NCI-H524 treated with DMSO at 0.1 percent for 48 hours (cell line): ENCODE data around the gene SATL1.
"Not testable (repeated sequence)": the region's sequence is repeated elsewhere in the genome, so short reads cannot be mapped to it uniquely, and the experiment has no call there.

Experiments
- DNase-seq: peaks from one replicate; lab custom pipeline; 2025; lab: John Stamatoyannopoulos, UW

Gene SATL1

GRCh38 chrX:85243761-85244449 is at the start of gene SATL1, which contains the start of gene ZNF711:
TSS of gene SATL1 (minus strand) at chrX:85243779. CDS start at chrX:85108968, 134,811 bp downstream.
TSS of gene ZNF711 (plus strand) at chrX:85243991. CDS start at chrX:85247573, 3,582 bp downstream.
- peak; percentile 90 for DNase-seq

GRCh38 chrX:85288992-85289723 is 45.6 kb upstream of the SATL1 start:
- DNase-seq, result no peak

GRCh38 chrX:85285286-85285685 is 41.7 kb upstream of the SATL1 start:
- DNase-seq, result not testable (repeated sequence)

GRCh38 chrX:85244450-85245211 is 1.1 kb upstream of the SATL1 start:
- peak; percentile 25 for DNase-seq

GRCh38 chrX:85243155-85243554 is 424 bp downstream of the SATL1 start:
- no peak for DNase-seq

GRCh38 chrX:85223359-85223758 is 20.2 kb downstream of the SATL1 start:
- DNase-seq, result no peak

- DNase-seq, result no peak
These were observed 22.2 kb downstream of the SATL1 start for GRCh38 chrX:85221361-85221760.

GRCh38 chrX:85215946-85216345 is 27.6 kb downstream of the SATL1 start:
- DNase-seq, result no peak

- no peak for DNase-seq
These were observed 29.6 kb downstream of the SATL1 start for GRCh38 chrX:85213792-85214530.

GRCh38 chrX:85203461-85203970 is 40.1 kb downstream of the SATL1 start:
- no peak for DNase-seq

GRCh38 chrX:85196319-85196718 is 47.3 kb downstream of the SATL1 start:
- DNase-seq, result no peak

GRCh38 chrX:85159644-85160043 is 83.9 kb downstream of the SATL1 start:
- DNase-seq, result no peak

GRCh38 chrX:85140964-85141363 is 102.6 kb downstream of the SATL1 start:
- DNase-seq, result no peak

GRCh38 chrX:85139422-85139821 is 104.2 kb downstream of the SATL1 start:
- DNase-seq, result no peak

- DNase-seq, result no peak
These were observed 107.2 kb downstream of the SATL1 start for GRCh38 chrX:85136409-85136808.

GRCh38 chrX:85115252-85115651 is 128.3 kb downstream of the SATL1 start:
- no peak for DNase-seq

GRCh38 chrX:85114776-85115175 is 128.8 kb downstream of the SATL1 start:
- DNase-seq, result no peak

- no peak for DNase-seq
These were observed 129.4 kb downstream of the SATL1 start for GRCh38 chrX:85114171-85114570.

GRCh38 chrX:85113746-85114145 is 129.8 kb downstream of the SATL1 start:
- DNase-seq, result no peak

- DNase-seq, result no peak
These were observed 131.3 kb downstream of the SATL1 start for GRCh38 chrX:85112293-85112692.

- no peak for DNase-seq
These were observed 132.2 kb downstream of the SATL1 start for GRCh38 chrX:85111347-85111746.

- DNase-seq, result no peak
These were observed 134.3 kb downstream of the SATL1 start for GRCh38 chrX:85109235-85109634.
